ENCODE results near the gene ECT2. TPM values are rescaled to one million over a fixed set of nuclear protein-coding genes. Genes with fewer than 3 reads are reported as not detected.
"Not testable (repeated sequence)": the region's sequence is repeated elsewhere in the genome, so short reads cannot be mapped to it uniquely, and the experiment has no call there.

Gene ECT2
- polyA plus RNA-seq, 6 donors from 2014 or later, result 1.2 to 8.5 (median 2.1) TPM

GRCh38 chr3:172711454-172711795, 39.1 kb upstream of the ECT2 start:
- Mint-ChIP-seq H3K4me1 (peaks cover 19 to 30% (median 26%) of the 10 kb centered on the region in 3 donors), H3K4me3 (peak overlapping the region; percentile 92 to 99 (median 98)), H3K27me3 (no peaks in the 10 kb centered on the region), H3K27ac (peak overlapping the region in 2 of 6 donors; percentile 85 to 87), H3K36me3 (no peaks in the 10 kb centered on the region), H3K9me3 (no peaks in the 10 kb centered on the region)
- ATAC-seq (ENCODE audit: low read depth in 2 of 2) (peak; percentile 9 to 16), DNase-seq (no peak)

- no peak for DNase-seq
- peaks cover 0 to 6% (median 0%) of the 10 kb centered on the region in 7 donors for H3K9me3 Mint-ChIP-seq
- H3K27ac Mint-ChIP-seq, result no peak overlapping the region
- peaks cover 0 to 5% (median 0%) of the 10 kb centered on the region in 3 donors for H3K27me3 Mint-ChIP-seq
- H3K36me3 Mint-ChIP-seq, result no peaks in the 10 kb centered on the region
- no peak for ATAC-seq (ENCODE audit: low read depth in 2 of 2)
- H3K4me1 Mint-ChIP-seq, result peaks cover 19 to 30% (median 25%) of the 10 kb centered on the region in 3 donors
- peak overlapping the region in 1 of 8 donors; percentile 70 for H3K4me3 Mint-ChIP-seq
Measured at GRCh38 chr3:172713316-172713715, 37.2 kb upstream of the ECT2 start.

GRCh38 chr3:172716476-172716875, 34.0 kb upstream of the ECT2 start:
- Mint-ChIP-seq H3K36me3 (peaks cover 4 to 10% of the 10 kb centered on the region in 2 donors), H3K4me1 (peaks cover 0 to 3% (median 0%) of the 10 kb centered on the region in 3 donors), H3K9me3 (peaks cover 5 to 18% (median 8%) of the 10 kb centered on the region in 7 donors), H3K4me3 (no peak overlapping the region), H3K27me3 (peaks cover 8 to 20% (median 20%) of the 10 kb centered on the region in 3 donors), H3K27ac (no peak overlapping the region)
- no peak for ATAC-seq (ENCODE audit: low read depth in 2 of 2)
- no peak for DNase-seq

GRCh38 chr3:172717493-172718088, 32.9 kb upstream of the ECT2 start:
- peaks cover 5 to 18% (median 8%) of the 10 kb centered on the region in 7 donors for H3K9me3 Mint-ChIP-seq
- no peak overlapping the region for H3K4me3 Mint-ChIP-seq
- H3K36me3 Mint-ChIP-seq, result peaks cover 4 to 10% of the 10 kb centered on the region in 2 donors
- H3K27ac Mint-ChIP-seq, result no peak overlapping the region
- no peaks in the 10 kb centered on the region for H3K4me1 Mint-ChIP-seq
- H3K27me3 Mint-ChIP-seq, result peaks cover 14 to 26% (median 20%) of the 10 kb centered on the region in 3 donors
- ATAC-seq (ENCODE audit: low read depth in 2 of 2), result peak; percentile 33 to 37
- no peak for DNase-seq

- not testable (repeated sequence) for DNase-seq; H3K4me1 Mint-ChIP-seq; H3K4me3 Mint-ChIP-seq; ATAC-seq (ENCODE audit: low read depth in 2 of 2); H3K27ac Mint-ChIP-seq
- peaks cover 12 to 45% (median 40%) of the 10 kb centered on the region in 3 donors for H3K27me3 Mint-ChIP-seq
- H3K9me3 Mint-ChIP-seq, result peaks cover 15 to 32% (median 18%) of the 10 kb centered on the region in 7 donors
- H3K36me3 Mint-ChIP-seq, result peaks cover 11 to 27% of the 10 kb centered on the region in 2 donors
Measured at GRCh38 chr3:172722536-172723040, 27.9 kb upstream of the ECT2 start.

DNA sequence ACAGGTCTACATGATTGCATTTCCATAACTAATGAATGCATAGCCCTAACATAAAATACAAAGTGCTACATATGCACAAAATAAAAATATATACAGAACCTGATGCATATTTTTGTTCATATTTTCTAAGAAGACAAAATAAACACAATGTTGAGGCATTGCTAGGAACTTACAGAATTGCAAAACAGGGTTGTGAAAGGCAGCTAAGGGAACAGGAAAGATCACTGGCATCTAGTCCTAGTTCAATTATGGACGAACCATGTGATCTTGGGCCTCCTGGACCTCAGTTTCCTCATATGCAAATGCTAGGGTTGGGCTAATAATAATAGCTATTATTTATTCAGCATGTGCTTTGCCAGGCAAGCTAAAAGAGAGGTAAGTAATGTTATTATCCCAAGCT, 24.1 kb upstream of the ECT2 start:
- Mint-ChIP-seq H3K27ac (no peak overlapping the region), H3K4me3 (no peak overlapping the region), H3K27me3 (peaks cover 7 to 31% (median 21%) of the 10 kb centered on the region in 3 donors), H3K36me3 (peaks cover 7 to 16% of the 10 kb centered on the region in 2 donors), H3K4me1 (no peaks in the 10 kb centered on the region), H3K9me3 (peaks cover 9 to 16% (median 11%) of the 10 kb centered on the region in 7 donors)
- DNase-seq (no peak), ATAC-seq (ENCODE audit: low read depth in 2 of 2) (no peak)

DNA sequence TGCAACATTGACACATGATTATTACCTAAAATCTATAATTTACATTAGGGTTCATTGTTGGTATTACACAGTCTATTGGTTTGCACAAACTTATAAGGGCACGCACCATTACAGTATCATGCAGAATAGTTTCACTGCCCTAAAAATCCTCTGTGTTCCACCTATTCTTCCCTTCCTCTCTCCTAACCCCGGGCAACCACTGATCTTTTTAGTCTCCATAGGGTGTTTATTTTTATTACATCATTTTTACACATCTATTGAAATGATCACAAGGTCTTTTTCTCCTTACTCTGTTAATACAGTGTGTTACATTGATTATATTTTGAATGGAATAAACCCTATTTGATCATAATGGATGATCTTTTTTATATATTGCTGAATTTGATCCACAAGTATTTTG, 15.5 kb upstream of the ECT2 start:
- Mint-ChIP-seq H3K27ac (no peak overlapping the region), H3K4me3 (no peak overlapping the region), H3K4me1 (no peaks in the 10 kb centered on the region), H3K9me3 (no peaks in the 10 kb centered on the region), H3K36me3 (no peaks in the 10 kb centered on the region), H3K27me3 (peaks cover 9 to 15% (median 11%) of the 10 kb centered on the region in 3 donors)
- no peak for ATAC-seq (ENCODE audit: low read depth in 2 of 2)
- no peak for DNase-seq

GRCh38 chr3:172739462-172739861, 11.1 kb upstream of the ECT2 start:
- DNase-seq (no peak), ATAC-seq (ENCODE audit: low read depth in 2 of 2) (no peak)
- H3K4me3 Mint-ChIP-seq, result no peak overlapping the region
- H3K27ac Mint-ChIP-seq, result no peak overlapping the region
- no peaks in the 10 kb centered on the region for H3K9me3 Mint-ChIP-seq
- H3K27me3 Mint-ChIP-seq, result peaks cover 6 to 25% (median 9%) of the 10 kb centered on the region in 3 donors
- H3K4me1 Mint-ChIP-seq, result no peaks in the 10 kb centered on the region
- H3K36me3 Mint-ChIP-seq, result no peaks in the 10 kb centered on the region

- peak overlapping the region in 1 of 6 donors; percentile 24 for H3K27ac Mint-ChIP-seq
- no peak overlapping the region for H3K4me3 Mint-ChIP-seq
- no peaks in the 10 kb centered on the region for H3K36me3 Mint-ChIP-seq
- no peak for ATAC-seq (ENCODE audit: low read depth in 2 of 2)
- H3K27me3 Mint-ChIP-seq, result peaks cover 0 to 8% (median 0%) of the 10 kb centered on the region in 3 donors
- peaks cover 4 to 13% (median 7%) of the 10 kb centered on the region in 3 donors for H3K4me1 Mint-ChIP-seq
- no peak for DNase-seq
- no peaks in the 10 kb centered on the region for H3K9me3 Mint-ChIP-seq
Measured at GRCh38 chr3:172746475-172746874, 4.1 kb upstream of the ECT2 start.

DNA sequence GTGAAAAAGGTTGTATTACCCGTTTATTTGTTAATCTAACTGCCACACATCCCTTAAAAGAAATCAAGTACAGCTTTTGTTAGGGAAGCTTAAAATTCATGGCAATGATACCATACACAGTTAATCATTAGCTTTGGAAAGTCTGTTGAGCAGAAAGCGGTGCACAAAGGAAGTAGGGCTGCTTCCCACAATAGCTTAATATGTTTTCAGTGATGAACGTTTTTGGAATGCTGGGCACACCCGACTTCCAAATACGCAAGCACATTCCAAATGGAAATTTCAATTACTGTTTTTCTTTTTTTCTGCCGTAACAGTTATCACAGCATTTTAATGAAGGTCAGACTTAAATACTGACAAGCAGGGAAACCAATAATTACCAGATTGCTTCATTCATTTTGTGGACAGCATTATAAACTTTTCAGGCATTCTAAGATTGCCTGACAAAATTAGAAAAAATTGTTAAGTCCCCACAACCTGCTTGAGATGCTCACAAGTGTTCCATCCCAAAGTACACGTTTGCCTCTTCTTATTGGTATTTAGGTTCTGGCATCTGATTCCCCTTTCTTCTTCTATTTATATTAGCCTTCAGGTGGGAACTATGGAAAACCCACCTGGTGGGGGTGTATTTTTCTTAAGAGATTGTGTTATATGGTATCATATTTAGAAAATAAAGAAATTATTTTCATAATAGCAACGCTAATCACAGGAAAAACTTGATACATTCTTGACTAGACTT, 1.1 kb upstream of the ECT2 start:
- Mint-ChIP-seq H3K4me1 (peaks cover 7 to 18% (median 8%) of the 10 kb centered on the region in 3 donors), H3K27ac (peak overlapping the region in 4 of 6 donors; percentile 36 to 93 (median 90)), H3K36me3 (no peaks in the 10 kb centered on the region), H3K27me3 (no peaks in the 10 kb centered on the region), H3K4me3 (peak overlapping the region in 6 of 8 donors; percentile 31 to 100 (median 93)), H3K9me3 (no peaks in the 10 kb centered on the region)
- ATAC-seq (ENCODE audit: low read depth in 2 of 2) (no peak), DNase-seq (no peak)

- H3K27me3 Mint-ChIP-seq, result no peaks in the 10 kb centered on the region
- no peak for DNase-seq
- no peaks in the 10 kb centered on the region for H3K36me3 Mint-ChIP-seq
- no peak for ATAC-seq (ENCODE audit: low read depth in 2 of 2)
- H3K9me3 Mint-ChIP-seq, result no peaks in the 10 kb centered on the region
- peaks cover 7 to 18% (median 8%) of the 10 kb centered on the region in 3 donors for H3K4me1 Mint-ChIP-seq
- H3K4me3 Mint-ChIP-seq, result peak overlapping the region; percentile 88 to 100 (median 97)
- peak overlapping the region; percentile 86 to 97 (median 91) for H3K27ac Mint-ChIP-seq
Measured at GRCh38 chr3:172750069-172750367, 508 bp upstream of the ECT2 start.

- ATAC-seq (ENCODE audit: low read depth in 2 of 2), result no peak
- Mint-ChIP-seq H3K4me3 (peak overlapping the region; percentile 88 to 100 (median 97)), H3K27me3 (no peaks in the 10 kb centered on the region), H3K36me3 (no peaks in the 10 kb centered on the region), H3K9me3 (no peaks in the 10 kb centered on the region), H3K27ac (peak overlapping the region in 3 of 6 donors; percentile 11 to 90 (median 63)), H3K4me1 (peaks cover 7 to 18% (median 8%) of the 10 kb centered on the region in 3 donors)
- no peak for DNase-seq
Measured at GRCh38 chr3:172751175-172751704, 714 bp downstream of the ECT2 start.

GRCh38 chr3:172752651-172753050, 2.1 kb downstream of the ECT2 start:
- peak overlapping the region in 1 of 8 donors; percentile 89 for H3K4me3 Mint-ChIP-seq
- ATAC-seq (ENCODE audit: low read depth in 2 of 2) (no peak), DNase-seq (no peak)
- H3K27me3 Mint-ChIP-seq, result no peaks in the 10 kb centered on the region
- H3K4me1 Mint-ChIP-seq, result peaks cover 7 to 18% (median 8%) of the 10 kb centered on the region in 3 donors
- H3K36me3 Mint-ChIP-seq, result no peaks in the 10 kb centered on the region
- H3K9me3 Mint-ChIP-seq, result no peaks in the 10 kb centered on the region
- H3K27ac Mint-ChIP-seq, result no peak overlapping the region

Data from naive B cell (primary cell).